Mucosa of rectum (tissue), 2 donors: ENCODE data around the gene TXNDC11.

Experiments used
- H3K27ac ChIP-seq, 2 donors: one replicate each; pipeline ENCODE4 v1.7.0; 2013; ENCODE audit warnings: inconsistent platforms in 2 of 2, low read depth in 2 of 2, low read length in 2 of 2
- H3K27me3 ChIP-seq, 2 donors: one replicate each; pipeline ENCODE4 v1.7.0; 2013; ENCODE audit warnings: low read length in 2 of 2; ENCODE audit not compliant: control insufficient read depth in 2 of 2, insufficient read depth in 2 of 2
- H3K36me3 ChIP-seq, 2 donors: one replicate each; pipeline ENCODE4 v1.7.0; 2013; ENCODE audit warnings: low read length in 2 of 2; ENCODE audit not compliant: control insufficient read depth in 2 of 2, insufficient read depth in 2 of 2
- H3K4me1 ChIP-seq, 2 donors: one replicate each; pipeline ENCODE4 v1.7.0; 2013; ENCODE audit warnings: low read length in 2 of 2, mild to moderate bottlenecking in 1 of 2; ENCODE audit not compliant: control insufficient read depth in 2 of 2, insufficient read depth in 2 of 2
- H3K4me3 ChIP-seq, 2 donors: one replicate each; pipeline ENCODE4 v1.7.0; 2013; ENCODE audit warnings: low read length in 2 of 2
- H3K9ac ChIP-seq, 2 donors: one replicate each; pipeline ENCODE4 v1.7.0; 2013; ENCODE audit warnings: low read length in 2 of 2, low read depth in 1 of 2, mild to moderate bottlenecking in 1 of 2
- H3K9me3 ChIP-seq, 2 donors: one replicate each; pipeline ENCODE4 v1.7.0; 2013; ENCODE audit warnings: low read length in 2 of 2; ENCODE audit not compliant: control insufficient read depth in 2 of 2
- donor health status: healthy.
- donor health status: Normal muscosa, but diverticular disease.

The TXNDC11 gene

GRCh38 chr16:11665071-11665491, 77.6 kb downstream of the TXNDC11 start:
- Histone ChIP-seq H3K9ac (no peak overlapping the region), H3K4me1 (peaks cover 9 to 11% of the 10 kb centered on the region in 2 donors), H3K36me3 (no peaks in the 10 kb centered on the region), H3K9me3 (no peaks in the 10 kb centered on the region), H3K4me3 (no peak overlapping the region), H3K27ac (no peak overlapping the region), H3K27me3 (no peaks in the 10 kb centered on the region)

- no peaks in the 10 kb centered on the region for H3K36me3 ChIP-seq
- H3K9me3 ChIP-seq = no peaks in the 10 kb centered on the region
Measured at GRCh38 chr16:11662582-11662981, 80.1 kb downstream of the TXNDC11 start.

GRCh38 chr16:11660565-11660964, 82.1 kb downstream of the TXNDC11 start:
- Histone ChIP-seq H3K27ac (no peak overlapping the region), H3K9ac (no peak overlapping the region), H3K27me3 (no peaks in the 10 kb centered on the region), H3K9me3 (no peaks in the 10 kb centered on the region), H3K4me1 (no peaks in the 10 kb centered on the region), H3K4me3 (no peak overlapping the region), H3K36me3 (no peaks in the 10 kb centered on the region)

More at GRCh38 chr16:11662582-11662981, 80.1 kb downstream of the TXNDC11 start:
- Histone ChIP-seq H3K9ac (no peak overlapping the region), H3K4me1 (no peaks in the 10 kb centered on the region), H3K27me3 (no peaks in the 10 kb centered on the region), H3K27ac (no peak overlapping the region), H3K4me3 (no peak overlapping the region)

- no peaks in the 10 kb centered on the region for H3K27me3 ChIP-seq
- H3K4me1 ChIP-seq = no peaks in the 10 kb centered on the region
- no peak overlapping the region for H3K9ac ChIP-seq
- no peaks in the 10 kb centered on the region for H3K36me3 ChIP-seq
- no peaks in the 10 kb centered on the region for H3K9me3 ChIP-seq
- no peak overlapping the region for H3K27ac ChIP-seq
- H3K4me3 ChIP-seq = no peak overlapping the region
Measured at GRCh38 chr16:11658896-11659708, 83.6 kb downstream of the TXNDC11 start.

- Histone ChIP-seq H3K36me3 (no peaks in the 10 kb centered on the region), H3K27ac (no peak overlapping the region), H3K9me3 (no peaks in the 10 kb centered on the region), H3K27me3 (no peaks in the 10 kb centered on the region), H3K9ac (no peak overlapping the region), H3K4me1 (no peaks in the 10 kb centered on the region), H3K4me3 (no peak overlapping the region)
Measured at GRCh38 chr16:11657556-11657955, 85.1 kb downstream of the TXNDC11 start.

- Histone ChIP-seq H3K27me3 (no peaks in the 10 kb centered on the region), H3K27ac (no peak overlapping the region)
Measured at GRCh38 chr16:11655655-11656054, 87.0 kb downstream of the TXNDC11 start.

GRCh38 chr16:11651796-11652195, 90.9 kb downstream of the TXNDC11 start:
- Histone ChIP-seq H3K27ac (no peak overlapping the region), H3K9ac (no peak overlapping the region), H3K4me1 (no peaks in the 10 kb centered on the region), H3K27me3 (no peaks in the 10 kb centered on the region), H3K4me3 (no peak overlapping the region), H3K36me3 (no peaks in the 10 kb centered on the region), H3K9me3 (no peaks in the 10 kb centered on the region)

More at GRCh38 chr16:11655655-11656054, 87.0 kb downstream of the TXNDC11 start:
- Histone ChIP-seq H3K4me1 (no peaks in the 10 kb centered on the region), H3K9me3 (no peaks in the 10 kb centered on the region), H3K9ac (no peak overlapping the region), H3K4me3 (no peak overlapping the region), H3K36me3 (no peaks in the 10 kb centered on the region)

GRCh38 chr16:11650641-11651591, 91.7 kb downstream of the TXNDC11 start:
- no peak overlapping the region for H3K9ac ChIP-seq
- no peaks in the 10 kb centered on the region for H3K36me3 ChIP-seq
- no peaks in the 10 kb centered on the region for H3K4me1 ChIP-seq
- no peaks in the 10 kb centered on the region for H3K27me3 ChIP-seq
- H3K4me3 ChIP-seq = no peak overlapping the region
- H3K27ac ChIP-seq = no peak overlapping the region
- H3K9me3 ChIP-seq = no peaks in the 10 kb centered on the region

- Histone ChIP-seq H3K4me3 (no peak overlapping the region), H3K9me3 (no peaks in the 10 kb centered on the region), H3K27me3 (no peaks in the 10 kb centered on the region), H3K27ac (no peak overlapping the region), H3K9ac (no peak overlapping the region), H3K4me1 (no peaks in the 10 kb centered on the region), H3K36me3 (no peaks in the 10 kb centered on the region)
Measured at GRCh38 chr16:11649276-11649675, 93.4 kb downstream of the TXNDC11 start.

- Histone ChIP-seq H3K9me3 (no peaks in the 10 kb centered on the region), H3K27ac (no peak overlapping the region), H3K4me1 (peaks cover 9 to 11% of the 10 kb centered on the region in 2 donors), H3K4me3 (no peak overlapping the region), H3K36me3 (no peaks in the 10 kb centered on the region), H3K27me3 (no peaks in the 10 kb centered on the region), H3K9ac (no peak overlapping the region)
Measured at GRCh38 chr16:11642765-11643116, 99.9 kb downstream of the TXNDC11 start.
